Measurements from ENCODE around the gene DNAH2.

The DNAH2 gene

DNA sequence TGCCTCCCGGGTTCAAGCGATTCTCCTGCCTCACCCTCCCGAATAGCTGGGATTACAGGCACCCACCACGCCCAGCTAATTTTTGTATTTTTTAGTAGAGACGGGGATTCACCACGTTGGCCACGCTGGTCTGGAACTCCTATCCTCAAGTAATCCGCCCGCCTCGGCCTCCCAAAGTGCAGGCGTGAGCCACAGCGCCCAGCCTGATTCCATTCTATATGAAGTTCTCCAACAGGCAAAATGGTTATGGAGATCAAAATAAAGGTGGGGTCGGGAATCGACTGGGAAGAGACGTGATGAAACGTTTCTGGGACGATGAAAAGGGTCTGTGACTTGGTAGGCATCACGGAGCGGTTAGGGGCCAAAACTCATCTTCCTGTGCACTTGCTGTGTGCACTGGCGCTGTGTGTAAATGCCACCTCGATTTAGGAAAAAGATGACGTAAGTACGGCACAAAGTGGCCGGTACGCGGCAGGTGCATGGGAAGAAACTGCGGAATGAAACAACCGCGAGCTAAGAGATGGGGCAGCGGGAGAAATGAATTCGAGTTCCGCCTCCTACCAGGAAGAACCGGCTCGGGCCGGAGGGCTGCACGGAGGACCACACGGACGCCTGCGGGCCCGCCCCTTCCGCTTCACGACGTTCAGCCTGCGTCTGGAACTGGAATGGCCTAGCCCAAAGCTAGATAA is 31.9 kb upstream of the DNAH2 start:
- FAIRE-seq (peak; percentile 83), DNase-seq (ENCODE audit: insufficient read length, low spot score) (peak; percentile 68)
- TF ChIP-seq TAF1 (IDR thresholded peaks at IDR 0.05; ENCODE audit: low read depth, low read length) (no peak), SPI1 (IDR thresholded peaks at IDR 0.05; ENCODE audit: low read depth, low read length) (no peak), PAX5 (IDR thresholded peaks at IDR 0.05; ENCODE audit: insufficient read depth, low read length, severe bottlenecking) (peak; percentile 30), POU2F2 (IDR thresholded peaks at IDR 0.05; ENCODE audit: low read depth, low read length) (no peak), POLR2AphosphoS5 (IDR thresholded peaks at IDR 0.05; ENCODE audit: low read depth, low read length) (no peak; the same call in 1 of the 2 replicates), POLR2A (IDR thresholded peaks at IDR 0.05; ENCODE audit: low read depth, low read length) (peak; percentile 72)

DNA sequence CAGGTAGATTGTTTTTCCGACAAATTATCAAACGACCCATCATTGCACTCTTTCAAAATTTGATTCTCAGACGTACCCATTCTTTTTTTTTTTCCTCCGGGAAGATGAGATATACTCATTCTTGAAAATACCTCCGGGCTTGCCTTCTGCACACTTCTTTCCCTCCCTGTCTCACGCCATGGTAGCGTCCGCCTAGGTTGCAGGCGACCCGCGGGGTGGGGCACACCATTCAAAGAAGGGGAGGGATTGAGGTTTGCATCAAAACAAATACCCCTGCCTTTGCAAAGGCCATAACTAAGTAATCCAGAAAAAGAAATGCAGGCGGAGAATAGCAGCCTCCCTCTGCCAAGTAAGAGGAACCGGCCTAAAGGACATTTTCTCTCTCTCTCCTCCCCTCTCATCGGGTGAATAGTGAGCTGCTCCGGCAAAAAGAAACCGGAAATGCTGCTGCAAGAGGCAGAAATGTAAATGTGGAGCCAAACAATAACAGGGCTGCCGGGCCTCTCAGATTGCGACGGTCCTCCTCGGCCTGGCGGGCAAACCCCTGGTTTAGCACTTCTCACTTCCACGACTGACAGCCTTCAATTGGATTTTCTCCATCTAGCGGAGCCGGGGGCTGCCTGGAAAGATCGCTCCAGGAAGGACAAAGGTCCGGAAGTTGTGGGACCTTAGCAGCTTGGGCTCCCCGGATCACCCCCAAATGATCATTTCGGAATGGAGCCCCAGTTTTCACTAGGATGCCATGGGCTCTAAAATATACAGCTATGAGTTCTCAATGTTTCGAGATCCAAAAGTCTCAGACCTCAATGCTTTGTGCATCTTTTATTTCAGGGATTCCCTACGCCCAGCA is 31.1 kb upstream of the DNAH2 start:
- no peak for TF ChIP-seq PAX5 (IDR thresholded peaks at IDR 0.05; ENCODE audit: insufficient read depth, low read length, severe bottlenecking)
- TF ChIP-seq TAF1 (IDR thresholded peaks at IDR 0.05; ENCODE audit: low read depth, low read length): peak; percentile 89
- peak; percentile 98 for TF ChIP-seq POLR2A (IDR thresholded peaks at IDR 0.05; ENCODE audit: low read depth, low read length)
- TF ChIP-seq SPI1 (IDR thresholded peaks at IDR 0.05; ENCODE audit: low read depth, low read length): peak; percentile 35; the same call in 1 of the 2 replicates
- peak; percentile 98 for TF ChIP-seq POLR2AphosphoS5 (IDR thresholded peaks at IDR 0.05; ENCODE audit: low read depth, low read length)
- peak; percentile 92 for TF ChIP-seq POU2F2 (IDR thresholded peaks at IDR 0.05; ENCODE audit: low read depth, low read length)
- no peak for FAIRE-seq
- DNase-seq (ENCODE audit: insufficient read length, low spot score): no peak

DNA sequence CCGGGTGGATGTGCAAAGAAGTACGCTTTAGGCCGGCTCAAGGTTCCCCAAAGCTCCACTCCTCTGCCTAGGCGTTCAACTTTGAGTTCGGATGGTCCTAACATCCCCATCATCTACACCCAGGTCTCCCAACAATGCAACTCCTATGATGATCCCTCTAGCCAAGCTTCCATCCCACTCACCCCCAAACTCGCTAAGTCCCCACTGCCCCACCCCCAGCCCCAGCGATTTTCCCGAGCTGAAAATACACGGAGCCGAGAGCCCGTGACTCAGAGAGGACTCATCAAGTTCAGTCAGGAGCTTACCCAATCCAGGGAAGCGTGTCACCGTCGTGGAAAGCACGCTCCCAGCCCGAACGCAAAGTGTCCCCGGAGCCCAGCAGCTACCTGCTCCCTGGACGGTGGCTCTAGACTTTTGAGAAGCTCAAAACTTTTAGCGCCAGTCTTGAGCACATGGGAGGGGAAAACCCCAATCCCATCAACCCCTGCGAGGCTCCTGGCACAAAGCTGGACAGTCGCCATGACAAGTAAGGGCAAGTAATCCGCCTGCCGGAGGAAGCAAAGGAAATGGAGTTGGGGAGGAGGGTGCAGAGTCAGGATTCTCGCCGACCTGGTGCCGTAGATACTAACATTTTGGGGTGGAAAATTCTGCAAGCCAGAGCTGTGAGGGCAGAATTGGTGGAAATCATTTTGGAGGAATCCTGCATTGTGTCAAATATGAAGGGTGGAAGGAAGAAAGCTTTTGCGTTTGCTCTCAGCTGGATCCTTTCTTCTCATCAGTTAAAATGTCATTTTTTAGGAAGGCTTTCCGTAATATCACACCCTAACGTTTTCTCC is 30.3 kb upstream of the DNAH2 start, which contains the start of gene TP53:
Gene TP53, minus strand, starts transcription at position 419 of the 836 bp plus-strand sequence. CDS start 10,896 bp downstream, outside the sequence.
- peak; percentile 94 for FAIRE-seq
- peak; percentile 59 for DNase-seq (ENCODE audit: insufficient read length, low spot score)

DNA sequence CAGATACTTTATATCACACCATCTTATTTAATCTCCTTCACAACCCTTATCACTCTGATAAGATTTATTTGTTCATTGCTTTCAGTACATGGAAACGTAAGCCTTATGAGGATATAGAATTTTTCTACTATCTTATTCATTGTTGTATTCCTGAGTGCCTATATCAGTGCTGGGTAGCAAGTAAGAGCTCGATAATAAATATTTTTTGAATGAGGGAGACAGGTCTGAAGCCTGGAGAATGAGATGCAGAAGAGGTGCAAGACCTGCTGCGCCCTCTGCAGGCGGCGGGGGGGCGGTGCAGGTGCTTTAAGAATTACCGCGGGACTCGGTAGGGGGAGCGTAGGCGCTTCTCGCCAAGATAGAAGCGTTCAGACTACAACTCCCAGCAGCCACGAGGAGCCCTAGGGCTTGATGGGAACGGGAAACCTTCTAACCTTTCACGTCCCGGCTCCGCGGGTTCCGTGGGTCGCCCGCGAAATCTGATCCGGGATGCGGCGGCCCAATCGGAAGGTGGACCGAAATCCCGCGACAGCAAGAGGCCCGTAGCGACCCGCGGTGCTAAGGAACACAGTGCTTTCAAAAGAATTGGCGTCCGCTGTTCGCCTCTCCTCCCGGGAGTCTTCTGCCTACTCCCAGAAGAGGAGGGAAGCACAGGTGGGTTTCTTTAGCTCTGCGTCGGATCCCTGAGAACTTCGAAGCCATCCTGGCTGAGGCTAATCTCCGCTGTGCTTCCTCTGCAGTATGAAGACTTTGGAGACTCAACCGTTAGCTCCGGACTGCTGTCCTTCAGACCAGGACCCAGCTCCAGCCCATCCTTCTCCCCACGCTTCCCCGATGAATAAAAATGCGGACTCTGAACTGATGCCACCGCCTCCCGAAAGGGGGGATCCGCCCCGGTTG is 29.4 kb upstream of the DNAH2 start, which contains the start of gene WRAP53:
Gene WRAP53, plus strand, starts transcription at position 570 of the 900 bp plus-strand sequence. Its CDS starts 172 bp downstream, at position 742.
- FAIRE-seq: peak; percentile 94
- TF ChIP-seq PAX5 (IDR thresholded peaks at IDR 0.05; ENCODE audit: insufficient read depth, low read length, severe bottlenecking) (no peak), POLR2A (IDR thresholded peaks at IDR 0.05; ENCODE audit: low read depth, low read length) (peak; percentile 51; the same call in 1 of the 2 replicates), TAF1 (IDR thresholded peaks at IDR 0.05; ENCODE audit: low read depth, low read length) (no peak), SPI1 (IDR thresholded peaks at IDR 0.05; ENCODE audit: low read depth, low read length) (0 out of 2 replicates have a peak, but pooled peaks have one; percentile 9), POU2F2 (IDR thresholded peaks at IDR 0.05; ENCODE audit: low read depth, low read length) (no peak), POLR2AphosphoS5 (IDR thresholded peaks at IDR 0.05; ENCODE audit: low read depth, low read length) (peak; percentile 66; the same call in 1 of the 2 replicates)

More for the DNA sequence above, 30.3 kb upstream of the DNAH2 start, which contains the start of gene TP53:
- peak; percentile 99 for TF ChIP-seq POLR2AphosphoS5 (IDR thresholded peaks at IDR 0.05; ENCODE audit: low read depth, low read length)
- peak; percentile 92 for TF ChIP-seq POU2F2 (IDR thresholded peaks at IDR 0.05; ENCODE audit: low read depth, low read length)
- no peak for TF ChIP-seq SPI1 (IDR thresholded peaks at IDR 0.05; ENCODE audit: low read depth, low read length)
- TF ChIP-seq TAF1 (IDR thresholded peaks at IDR 0.05; ENCODE audit: low read depth, low read length): peak; percentile 93
- TF ChIP-seq POLR2A (IDR thresholded peaks at IDR 0.05; ENCODE audit: low read depth, low read length): peak; percentile 99
- no peak for TF ChIP-seq PAX5 (IDR thresholded peaks at IDR 0.05; ENCODE audit: insufficient read depth, low read length, severe bottlenecking)

DNA sequence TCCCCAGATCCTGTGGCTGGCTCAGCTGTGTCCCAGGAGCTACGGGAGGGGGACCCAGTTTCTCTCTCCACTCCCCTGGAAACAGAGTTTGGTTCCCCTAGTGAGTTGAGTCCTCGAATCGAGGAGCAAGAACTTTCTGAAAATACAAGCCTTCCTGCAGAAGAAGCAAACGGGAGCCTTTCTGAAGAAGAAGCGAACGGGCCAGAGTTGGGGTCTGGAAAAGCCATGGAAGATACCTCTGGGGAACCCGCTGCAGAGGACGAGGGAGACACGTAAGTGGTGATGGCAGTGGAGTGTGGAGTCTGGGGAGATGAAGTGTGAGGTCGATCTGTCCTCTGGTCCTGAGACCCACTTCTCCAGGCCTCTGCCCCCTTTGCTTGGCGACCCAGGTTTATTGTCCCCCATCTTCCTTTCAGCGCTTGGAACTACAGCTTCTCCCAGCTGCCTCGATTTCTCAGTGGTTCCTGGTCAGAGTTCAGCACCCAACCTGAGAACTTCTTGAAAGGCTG is 28.7 kb upstream of the DNAH2 start:
- FAIRE-seq (no peak), DNase-seq (ENCODE audit: insufficient read length, low spot score) (no peak)
- TF ChIP-seq SPI1 (IDR thresholded peaks at IDR 0.05; ENCODE audit: low read depth, low read length) (no peak), POU2F2 (IDR thresholded peaks at IDR 0.05; ENCODE audit: low read depth, low read length) (no peak), PAX5 (IDR thresholded peaks at IDR 0.05; ENCODE audit: insufficient read depth, low read length, severe bottlenecking) (no peak), TAF1 (IDR thresholded peaks at IDR 0.05; ENCODE audit: low read depth, low read length) (no peak), POLR2A (IDR thresholded peaks at IDR 0.05; ENCODE audit: low read depth, low read length) (no peak), POLR2AphosphoS5 (IDR thresholded peaks at IDR 0.05; ENCODE audit: low read depth, low read length) (no peak)

More for the DNA sequence above, 29.4 kb upstream of the DNAH2 start, which contains the start of gene WRAP53:
- peak; percentile 87 for DNase-seq (ENCODE audit: insufficient read length, low spot score)

DNA sequence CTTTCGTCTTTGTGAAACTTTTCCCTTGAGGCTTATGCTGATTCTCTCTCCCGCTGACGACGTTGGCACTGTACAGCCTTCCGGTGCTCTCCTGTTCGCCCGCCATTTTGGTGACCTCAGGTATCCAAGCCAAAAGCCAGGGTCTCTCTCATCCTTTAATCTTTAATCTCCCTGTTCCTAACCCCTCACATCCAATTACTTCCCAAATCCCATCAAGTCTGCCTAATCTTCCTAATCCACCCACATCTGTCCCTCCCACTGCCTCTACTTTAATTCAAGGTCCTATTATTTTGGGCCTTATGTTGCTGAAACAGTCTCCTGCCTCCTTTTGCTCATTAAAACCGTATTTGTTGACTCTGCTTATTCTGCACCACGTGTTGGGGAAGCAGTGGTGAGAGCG is 22.0 kb upstream of the DNAH2 start:
- FAIRE-seq (no peak), DNase-seq (ENCODE audit: insufficient read length, low spot score) (no peak)
- TF ChIP-seq PAX5 (IDR thresholded peaks at IDR 0.05; ENCODE audit: insufficient read depth, low read length, severe bottlenecking) (no peak), POU2F2 (IDR thresholded peaks at IDR 0.05; ENCODE audit: low read depth, low read length) (no peak), POLR2AphosphoS5 (IDR thresholded peaks at IDR 0.05; ENCODE audit: low read depth, low read length) (no peak), SPI1 (IDR thresholded peaks at IDR 0.05; ENCODE audit: low read depth, low read length) (no peak), TAF1 (IDR thresholded peaks at IDR 0.05; ENCODE audit: low read depth, low read length) (no peak), POLR2A (IDR thresholded peaks at IDR 0.05; ENCODE audit: low read depth, low read length) (no peak)

DNA sequence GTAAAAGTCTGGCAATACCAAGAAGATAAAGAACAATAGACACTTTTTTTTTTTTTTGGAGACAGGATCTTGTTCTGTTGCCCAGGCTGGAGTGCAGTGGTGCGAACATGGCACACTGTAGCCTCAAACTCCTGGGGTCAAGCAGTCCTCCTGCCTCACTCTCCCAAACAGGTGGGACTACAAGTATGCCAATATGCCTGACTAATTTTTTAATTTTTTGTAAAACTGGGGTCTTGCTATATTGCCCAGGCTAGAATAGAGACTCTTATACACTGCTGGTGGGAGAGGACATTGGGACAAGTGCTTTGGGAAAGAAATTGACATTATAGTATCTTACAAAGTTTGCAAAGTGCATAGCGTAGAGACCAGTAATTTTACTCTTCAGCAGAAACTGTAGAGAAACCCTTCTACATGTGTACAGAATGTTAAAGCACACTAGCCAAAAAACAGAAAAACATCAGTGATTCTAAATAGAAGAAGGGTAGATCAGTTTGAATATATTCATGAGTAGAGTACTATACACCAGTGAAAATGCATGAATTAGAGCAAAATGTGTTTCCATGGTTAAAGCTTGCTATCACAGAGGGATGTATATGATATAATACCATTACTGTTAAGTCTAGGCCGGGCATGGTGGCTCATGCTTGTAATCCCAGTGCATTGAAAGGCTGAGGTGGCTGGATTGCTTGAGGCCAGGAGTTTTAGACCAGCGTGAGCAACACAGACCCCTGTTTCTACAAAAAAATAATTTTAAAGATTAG is 19.5 kb upstream of the DNAH2 start:
- FAIRE-seq (no peak), DNase-seq (ENCODE audit: insufficient read length, low spot score) (no peak)
- TF ChIP-seq PAX5 (IDR thresholded peaks at IDR 0.05; ENCODE audit: insufficient read depth, low read length, severe bottlenecking) (no peak), SPI1 (IDR thresholded peaks at IDR 0.05; ENCODE audit: low read depth, low read length) (no peak), TAF1 (IDR thresholded peaks at IDR 0.05; ENCODE audit: low read depth, low read length) (no peak), POU2F2 (IDR thresholded peaks at IDR 0.05; ENCODE audit: low read depth, low read length) (no peak), POLR2A (IDR thresholded peaks at IDR 0.05; ENCODE audit: low read depth, low read length) (no peak), POLR2AphosphoS5 (IDR thresholded peaks at IDR 0.05; ENCODE audit: low read depth, low read length) (no peak)
